K562 (cell line): Measurements from ENCODE around the gene HS2ST1. TPM values are rescaled to one million over a fixed set of nuclear protein-coding genes. Genes with fewer than 3 reads are reported as not detected.

Experiments
- BCL6 ChIP-seq: fragments of 250-450 bp; sonication (Bioruptor Pico); IDR thresholded peaks from 2 replicates; pipeline ENCODE4 v1.4.0; 2020
- BDP1 ChIP-seq: IDR thresholded peaks from 3 replicates; pipeline ENCODE4 v1.6.1; 2011; ENCODE audit not compliant: insufficient read length, insufficient read depth
- CBFA2T2 ChIP-seq: fragments of 450-650 bp; conservative IDR thresholded peaks from 2 replicates; pipeline ENCODE4 v1.6.1; 2017; ENCODE audit warnings: mild to moderate bottlenecking
- DPF2 ChIP-seq: fragments of 450-650 bp; IDR thresholded peaks from 2 replicates; pipeline ENCODE4 v1.6.1; 2016
- HDAC2 ChIP-seq: fragments of 450-650 bp; IDR thresholded peaks from 2 replicates; pipeline ENCODE4 v1.6.1; 2016; ENCODE audit warnings: mild to moderate bottlenecking
- JUND ChIP-seq, 2 experiments: IDR thresholded peaks; 2 replicates in 1 of 2; 3 replicates in 1 of 2; pipeline ENCODE4 v1.6.1; 2011; ENCODE audit warnings: borderline replicate concordance in 2 of 2, low read depth in 2 of 2, low read length in 2 of 2, improper control_type of control experiment in 1 of 2, missing biosample characterization in 1 of 2, missing genetic modification characterization in 1 of 2, missing genetic modification reagents in 1 of 2
- KDM1A ChIP-seq, 2 experiments: fragments of 450-650 bp; IDR thresholded peaks; 2 replicates each; pipeline ENCODE4 v1.6.1; 2016; ENCODE audit warnings: mild to moderate bottlenecking in 2 of 2
- LEF1 ChIP-seq: fragments of 450-650 bp; IDR thresholded peaks from 2 replicates; pipeline ENCODE4 v1.6.1; 2016; ENCODE audit warnings: mild to moderate bottlenecking
- PML ChIP-seq: IDR thresholded peaks from 2 replicates; pipeline ENCODE4 v1.6.1; 2012; ENCODE audit warnings: low read length, inconsistent platforms
- SAFB2 ChIP-seq: fragments of 200-400 bp; formaldehyde crosslinking; IDR thresholded peaks from 2 replicates; pipeline ENCODE4 v1.6.1; 2018; ENCODE audit warnings: borderline replicate concordance, low read length, low read depth, moderate library complexity; ENCODE audit not compliant: severe bottlenecking
- SMAD4 ChIP-seq: fragments of 250-450 bp; sonication (Bioruptor Pico); conservative IDR thresholded peaks from 2 replicates; pipeline ENCODE4 v1.8.0; 2021; ENCODE audit warnings: inconsistent platforms, mild to moderate bottlenecking, moderate library complexity
- ZBTB11 ChIP-seq, 3 experiments: fragments of 200-800 bp in 1 of 3; fragments of 250-450 bp in 1 of 3; fragments of 450-650 bp in 1 of 3; sonication (Bioruptor Pico) in 1 of 3; sonication (Bioruptor generic) in 1 of 3; formaldehyde crosslinking in 1 of 3; IDR thresholded peaks; 2 replicates each; pipeline versions ENCODE4 v1.6.1 to v1.8.0; 2016 to 2022; ENCODE audit warnings: mild to moderate bottlenecking in 2 of 3, missing genetic modification characterization in 2 of 3, missing compliant biosample characterization in 1 of 3, moderate library complexity in 1 of 3
- ZEB2 ChIP-seq: fragments of 450-650 bp; IDR thresholded peaks from 2 replicates; pipeline ENCODE4 v1.6.1; 2016
- polyA plus RNA-seq, 8 experiments: library from polyadenylated mRNA; depleted of rRNA in 4 of 8; stranded (reverse) in 5 of 8; unstranded in 3 of 8; fragments of >200 nt; fragmentation: Nextera tagmentation in 2 of 8; fragmentation: Illumina TruSeq in 1 of 8; extraction: Ambion mirVana in 2 of 8; extraction: Trizol in 1 of 8; gene quantifications; 2 replicates each; pipeline versions ENCODE4 v1.2.1 to v1.2.3, GENCODE V29; 2011 to 2014; ENCODE audit warnings: inconsistent platforms in 1 of 8, missing spikeins in 1 of 8
- total RNA-seq, 7 experiments: library from RNA; depleted of rRNA in 6 of 7; stranded (reverse); fragments of >200 nt in 6 of 7; fragmentation: Illumina TruSeq in 2 of 7; extraction: Trizol in 2 of 7; gene quantifications; 2 replicates each; pipeline versions ENCODE4 v1.2.1 to v1.2.3, GENCODE V29; 2011 to 2021; ENCODE audit warnings: low replicate concordance in 1 of 7

The HS2ST1 gene
- total and polyA plus RNA-seq, 9 of the 15 experiments (the other 6 are each of a cell fraction or from before 2014, with no cell fraction given), result 7.7 to 43.3 (median 25.8) TPM

- TF ChIP-seq ZBTB11 (CRISPR knock-in tag; IDR thresholded peaks at IDR 0.05), result no peak
- TF ChIP-seq LEF1, result peak; percentile 61; the same call in 1 of the 2 replicates
- peak; percentile 81 for TF ChIP-seq HDAC2
- TF ChIP-seq JUND (IDR thresholded peaks at IDR 0.05; ENCODE audit: borderline replicate concordance, low read depth, low read length), result no peak
- 0 out of 3 replicates have a peak, but pooled peaks have one; percentile 21 for TF ChIP-seq JUND (tag; IDR thresholded peaks at IDR 0.05; ENCODE audit: borderline replicate concordance, low read depth, low read length)
- TF ChIP-seq ZEB2, result 0 out of 2 replicates have a peak, but pooled peaks have one; percentile 3
- TF ChIP-seq DPF2, result peak; percentile 86
- TF ChIP-seq BCL6 (CRISPR knock-in tag), result 0 out of 2 replicates have a peak, but pooled peaks have one; percentile 31
- peak; percentile 62 for TF ChIP-seq CBFA2T2
- TF ChIP-seq SAFB2, result no peak
- peak; percentile 70 to 83 for TF ChIP-seq KDM1A (IDR thresholded peaks at IDR 0.05)
- TF ChIP-seq PML, result no peak
- peak; percentile 15 for TF ChIP-seq SMAD4 (CRISPR knock-in tag)
- TF ChIP-seq BDP1, result no peak
- TF ChIP-seq, all 486 proteins: peak for 42
Measured at GRCh38 chr1:86991549-86992186, 77.2 kb downstream of the HS2ST1 start (continued).
